Activated CD8-positive, alpha-beta memory T cell treated with anti-CD3 and anti-CD28 coated beads, Interleukin-2, amount 50 U/mL, for 24 hours (primary cell): ENCODE data around the gene SNN.

ENCODE experiments used
- DNase-seq: peaks from one replicate; pipeline ENCODE4 v3.0.0-alpha.2; 2020; ENCODE audit errors: extremely low read depth

SNN gene

DNA sequence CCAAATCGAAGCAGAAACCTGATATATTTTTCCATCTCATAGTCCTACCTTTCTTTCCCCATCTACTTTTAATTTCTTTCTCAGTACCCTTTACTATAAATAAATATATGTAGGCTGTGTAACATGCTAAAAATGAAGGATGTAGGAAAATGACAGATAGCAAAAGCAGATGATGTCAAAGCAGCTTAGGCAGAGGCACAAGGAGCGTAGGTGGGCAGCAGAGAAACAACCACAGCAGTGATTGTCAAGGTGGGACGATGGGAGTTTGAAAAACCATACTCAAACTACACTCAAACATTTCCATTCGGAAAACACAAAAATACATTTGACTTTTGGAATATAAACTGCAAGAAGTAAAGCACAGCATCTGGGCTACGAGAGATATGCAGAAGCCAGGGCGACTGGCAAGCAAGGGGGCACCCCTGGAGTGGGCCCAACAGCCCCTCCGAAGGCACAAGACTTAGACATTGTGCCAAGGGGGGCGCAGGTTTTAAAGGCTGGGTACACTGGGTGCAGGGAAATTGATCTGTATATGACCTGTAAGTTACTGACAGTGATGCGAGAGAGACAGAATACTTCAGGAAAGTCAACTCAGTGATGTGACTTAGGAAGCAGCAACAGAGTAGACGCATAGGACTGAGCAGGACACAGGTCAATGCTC, 31.1 kb downstream of the SNN start:
- DNase-seq: no peak

- no peak for DNase-seq
These were observed 32.2 kb downstream of the SNN start for GRCh38 chr16:11700264-11701029.

DNA sequence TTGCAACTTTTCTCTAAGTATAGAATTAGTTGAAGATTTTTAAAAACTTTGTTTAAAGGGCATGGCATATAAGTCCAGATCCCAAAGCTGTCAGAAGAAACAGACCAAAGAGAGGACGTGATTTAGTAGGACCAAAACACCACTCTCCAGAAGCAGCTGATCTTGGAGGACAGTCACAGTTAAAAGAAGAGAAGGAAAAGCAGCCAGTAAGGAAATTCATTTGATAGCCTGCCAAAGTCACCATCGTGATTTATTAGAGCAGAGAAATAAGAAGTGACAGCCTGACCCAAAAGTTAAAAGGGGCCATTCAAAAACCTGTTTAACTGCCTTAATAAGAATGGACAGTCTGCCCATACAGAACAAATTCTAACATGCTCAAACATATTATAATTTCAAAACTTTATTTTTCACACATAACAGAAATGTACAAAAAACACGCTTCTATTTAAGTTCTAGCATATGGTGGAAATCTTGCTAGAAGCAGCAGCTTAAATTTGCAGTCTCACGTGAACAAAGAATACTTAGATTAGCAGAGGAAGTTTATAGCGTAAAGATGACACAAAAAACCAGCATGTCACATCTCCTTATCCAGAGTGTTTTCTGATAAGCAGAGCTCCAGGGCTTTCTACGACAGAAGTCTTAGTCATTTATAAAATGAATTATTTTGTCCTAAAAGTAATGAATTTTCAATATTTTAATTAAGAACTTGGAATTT, 37.2 kb downstream of the SNN start:
- no peak for DNase-seq

- DNase-seq: no peak
These were observed 38.0 kb downstream of the SNN start for GRCh38 chr16:11706180-11706742.

- DNase-seq: no peak
These were observed 39.5 kb downstream of the SNN start for GRCh38 chr16:11707679-11708197.

DNA sequence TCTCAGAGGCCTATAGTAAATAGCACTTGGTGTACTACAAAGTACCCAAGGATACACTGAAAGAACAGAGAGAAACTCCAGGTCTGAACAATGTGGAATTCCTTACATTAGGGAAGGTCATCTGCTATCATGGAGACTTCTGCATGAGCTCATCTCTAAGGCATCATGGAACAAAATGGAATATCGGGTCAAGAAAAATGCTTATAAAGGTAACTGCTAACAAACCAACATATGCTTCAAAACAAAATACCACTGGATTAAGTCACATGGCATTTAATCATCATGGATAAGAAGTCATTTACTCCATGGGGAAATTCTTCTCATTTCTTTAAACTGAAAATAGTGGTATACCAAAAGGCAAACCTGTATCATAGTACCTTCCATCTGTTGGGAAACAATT, 40.2 kb downstream of the SNN start:
- DNase-seq: no peak

GRCh38 chr16:11711662-11712061, 43.4 kb downstream of the SNN start:
- no peak for DNase-seq

- DNase-seq: no peak
These were observed 43.9 kb downstream of the SNN start for GRCh38 chr16:11712122-11712521.

GRCh38 chr16:11715246-11715947, 47.1 kb downstream of the SNN start:
- DNase-seq: no peak

- DNase-seq: no peak
These were observed 48.1 kb downstream of the SNN start for GRCh38 chr16:11716336-11716735.

GRCh38 chr16:11717811-11718210, 49.6 kb downstream of the SNN start:
- no peak for DNase-seq

- DNase-seq: no peak
These were observed 50.9 kb downstream of the SNN start for GRCh38 chr16:11719171-11719570.

DNA sequence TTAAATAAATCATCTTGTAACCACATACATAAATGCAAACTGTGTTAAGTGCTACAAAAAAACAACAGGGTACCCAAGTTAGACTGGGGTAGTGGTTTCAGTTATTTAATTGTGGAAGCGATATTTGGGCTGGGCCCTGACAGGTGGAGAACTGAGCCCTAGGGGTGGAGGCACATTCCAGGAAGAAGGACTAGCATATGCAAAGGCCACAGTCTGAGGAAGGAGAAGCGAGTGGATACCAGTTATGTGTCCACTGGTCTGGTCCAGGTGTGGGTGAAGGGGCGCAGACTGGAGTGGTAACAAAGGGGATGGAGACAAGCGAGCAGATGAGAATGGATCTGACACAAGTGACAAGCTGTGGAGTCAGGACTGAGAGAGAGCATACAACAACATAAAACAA, 51.5 kb downstream of the SNN start:
- DNase-seq: no peak

DNA sequence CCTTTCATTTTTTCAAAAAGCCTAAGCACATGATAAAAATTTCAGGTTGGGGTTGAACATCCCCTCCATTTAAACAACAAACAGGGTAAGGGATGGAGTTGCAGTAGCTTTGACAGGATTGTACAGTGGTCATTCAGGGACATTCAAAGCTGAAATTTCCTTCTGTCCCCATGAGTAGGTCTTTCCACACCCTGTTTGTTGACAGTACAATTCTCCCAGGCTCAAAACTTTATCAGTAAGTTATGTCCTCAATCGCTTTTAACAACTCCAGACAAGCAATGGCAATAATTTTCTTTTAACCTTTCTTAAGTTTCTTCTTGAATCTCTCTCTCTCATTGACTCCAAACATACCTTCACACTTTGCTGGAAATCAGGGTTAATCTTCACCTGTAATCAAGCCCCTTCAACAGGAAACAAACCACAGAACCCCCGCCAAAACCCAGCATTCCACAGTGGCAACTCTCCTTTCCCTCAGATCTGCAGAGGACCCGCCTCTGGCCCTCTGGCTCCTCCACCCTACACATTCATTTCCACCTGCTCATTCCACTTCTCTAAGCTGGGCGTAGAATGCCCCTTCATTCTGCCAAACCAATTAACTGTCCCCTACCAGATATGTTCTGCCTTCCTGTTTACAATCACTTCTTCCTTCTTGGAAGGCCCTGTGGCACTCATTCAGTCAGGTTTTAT, 53.7 kb downstream of the SNN start:
- DNase-seq: no peak

DNA sequence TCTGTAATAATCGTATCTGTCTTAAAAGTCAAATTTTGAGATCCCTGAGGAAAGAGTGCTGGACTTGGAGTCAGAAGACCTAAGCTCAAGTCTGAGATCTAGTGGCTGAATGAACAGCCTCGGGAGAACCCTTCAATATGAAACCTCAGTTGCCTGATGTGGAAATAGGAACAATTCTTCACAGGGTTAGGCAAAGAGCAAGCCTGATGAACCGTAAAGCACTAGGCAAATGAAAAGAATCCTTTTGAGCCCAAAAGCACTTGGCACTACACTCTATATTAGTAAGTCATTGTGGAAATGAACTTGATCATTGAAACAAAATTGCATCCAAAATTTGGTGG, 54.2 kb downstream of the SNN start:
- no peak for DNase-seq

DNA sequence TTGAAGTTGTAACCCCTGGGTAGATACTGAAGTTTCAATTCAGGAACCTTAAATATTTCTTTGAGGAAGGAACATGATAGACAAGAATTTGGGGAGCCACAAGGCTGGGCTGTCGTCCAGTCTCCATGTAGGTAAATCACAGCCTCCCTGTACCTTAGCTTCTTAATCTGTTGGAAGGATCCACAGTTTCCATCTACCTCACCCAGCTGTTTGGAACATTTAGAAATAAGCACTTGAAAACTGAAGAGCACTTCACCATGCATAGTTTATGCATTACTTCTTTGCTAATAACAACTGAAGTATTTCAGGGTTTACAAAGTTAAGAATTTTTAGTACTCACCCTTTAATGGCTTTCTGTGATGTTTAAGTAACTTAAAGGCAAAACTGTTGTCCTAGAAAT, 57.2 kb downstream of the SNN start:
- no peak for DNase-seq

DNA sequence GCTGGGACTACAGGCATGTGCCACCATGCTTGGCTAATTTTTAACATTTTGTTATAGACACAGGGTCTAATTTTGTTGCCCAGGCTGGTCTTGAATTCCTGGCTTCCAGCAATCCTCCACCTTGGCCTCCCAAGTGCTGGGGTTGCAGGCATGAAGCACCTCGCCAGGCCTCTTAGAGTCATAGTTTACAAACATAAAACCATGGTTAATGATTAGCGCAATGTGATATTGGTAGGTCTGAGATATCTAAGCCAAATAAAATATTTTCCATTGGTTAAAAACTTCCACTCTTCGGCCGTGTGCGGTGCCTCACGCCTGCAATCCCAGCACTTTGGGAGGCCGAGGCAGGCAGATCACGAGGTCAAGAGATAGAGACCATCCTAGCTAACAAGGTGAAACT, 57.8 kb downstream of the SNN start:
- DNase-seq: no peak

DNA sequence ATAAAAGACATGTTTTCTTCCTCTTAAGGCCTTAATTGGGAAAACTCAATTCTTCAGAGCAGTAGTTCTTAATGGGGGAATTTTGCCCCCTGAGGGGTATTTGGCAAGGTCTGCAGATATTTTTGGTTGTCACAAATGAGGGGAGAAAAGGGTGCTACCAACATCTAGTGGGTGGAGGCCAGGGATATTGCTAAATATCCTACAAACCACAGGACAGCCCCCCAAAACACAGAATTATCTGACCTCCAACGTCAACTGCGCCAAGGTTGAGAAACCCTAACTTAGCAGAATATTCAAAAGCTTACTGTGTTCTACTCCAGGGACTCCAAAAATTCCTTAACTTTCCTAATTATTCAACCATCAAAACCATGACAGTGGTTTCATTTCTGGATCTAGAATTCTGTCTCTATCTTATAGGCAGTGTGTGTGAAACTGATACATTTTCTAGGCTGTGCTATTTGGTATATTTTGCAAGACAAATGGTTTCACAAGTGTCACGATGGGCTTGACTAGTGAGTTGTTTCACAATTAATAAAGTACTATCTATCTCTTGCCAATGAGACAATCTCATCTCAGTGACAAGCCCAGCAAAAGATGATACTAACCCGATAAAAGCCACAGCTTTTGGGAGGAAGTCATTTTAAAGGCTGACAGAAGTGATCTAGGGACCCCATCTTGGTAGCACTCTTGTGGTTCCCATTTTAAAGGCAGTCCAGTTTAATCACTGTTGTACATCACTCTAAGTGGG, 59.7 kb downstream of the SNN start:
- DNase-seq: no peak
